Activated naive CD8-positive, alpha-beta T cell treated with anti-CD3 and anti-CD28 coated beads, Interleukin-2, amount 10 ng/mL, durations not matched to agents 7 days and 5 days (primary cell): ENCODE data around the gene SLK. TPM values are rescaled to one million over a fixed set of nuclear protein-coding genes. Genes with fewer than 3 reads are reported as not detected.

ENCODE experiments used
- ATAC-seq: fragments of 150-1000 bp; cut with Tn5 transposase; one replicate; pipeline ENCODE4 v1.10.0; 2021; ENCODE audit warnings: low read depth, moderate library complexity
- POLR2A ChIA-PET: fragments of 350-600 bp; sonication (Branson Sonifier 250); formaldehyde crosslinking; loops from one replicate; lab custom pipeline; 2021; ENCODE audit warnings: antibody characterized with exemption; lab: Charles Lee
- DNase-seq: peaks from one replicate; pipeline ENCODE4 v3.0.0; 2021
- H3K27ac Mint-ChIP-seq: one replicate; pipeline ENCODE4 v1.8.0; 2022; ENCODE audit warnings: mild to moderate bottlenecking, mixed read lengths
- H3K27me3 Mint-ChIP-seq: one replicate; pipeline ENCODE4 v1.8.0; 2022; ENCODE audit warnings: mild to moderate bottlenecking, moderate library complexity, mixed read lengths
- H3K36me3 Mint-ChIP-seq: one replicate; pipeline ENCODE4 v1.8.0; 2021; ENCODE audit warnings: mild to moderate bottlenecking, mixed read lengths
- H3K4me1 Mint-ChIP-seq: one replicate; pipeline ENCODE4 v1.8.0; 2021; ENCODE audit warnings: mixed read lengths
- H3K4me3 Mint-ChIP-seq: one replicate; pipeline ENCODE4 v1.8.0; 2022; ENCODE audit warnings: mild to moderate bottlenecking, moderate library complexity, mixed read lengths
- H3K9me3 Mint-ChIP-seq: one replicate; pipeline ENCODE4 v1.8.0; 2021; ENCODE audit warnings: mixed read lengths
- total RNA-seq, 2 experiments: library from RNA; stranded (reverse); gene quantifications; one replicate each; pipeline ENCODE4 v1.2.3, GENCODE V29; 2021

SLK gene
- total RNA-seq, 2 experiments from 2014 or later: 37.9 to 38.4 TPM

- Mint-ChIP-seq H3K36me3 (peaks cover 8% of the 10 kb centered on the region), H3K27me3 (no peaks in the 10 kb centered on the region), H3K27ac (no peak overlapping the region), H3K4me1 (peaks cover 2% of the 10 kb centered on the region), H3K4me3 (no peak overlapping the region), H3K9me3 (no peaks in the 10 kb centered on the region)
- POLR2A ChIA-PET: no interaction called here
- no peak for ATAC-seq
- DNase-seq: no peak
These were observed 67.0 kb downstream of the SLK start for GRCh38 chr10:104033966-104034365.

- no peak for DNase-seq
- ATAC-seq: no peak
- H3K36me3 Mint-ChIP-seq: peaks cover 5% of the 10 kb centered on the region
- no peak overlapping the region for H3K27ac Mint-ChIP-seq
- POLR2A ChIA-PET: no interaction called here
- H3K27me3 Mint-ChIP-seq: no peaks in the 10 kb centered on the region
- H3K9me3 Mint-ChIP-seq: no peaks in the 10 kb centered on the region
- peaks cover 2% of the 10 kb centered on the region for H3K4me1 Mint-ChIP-seq
- H3K4me3 Mint-ChIP-seq: no peak overlapping the region
These were observed 67.7 kb downstream of the SLK start for GRCh38 chr10:104034401-104035193.

DNA sequence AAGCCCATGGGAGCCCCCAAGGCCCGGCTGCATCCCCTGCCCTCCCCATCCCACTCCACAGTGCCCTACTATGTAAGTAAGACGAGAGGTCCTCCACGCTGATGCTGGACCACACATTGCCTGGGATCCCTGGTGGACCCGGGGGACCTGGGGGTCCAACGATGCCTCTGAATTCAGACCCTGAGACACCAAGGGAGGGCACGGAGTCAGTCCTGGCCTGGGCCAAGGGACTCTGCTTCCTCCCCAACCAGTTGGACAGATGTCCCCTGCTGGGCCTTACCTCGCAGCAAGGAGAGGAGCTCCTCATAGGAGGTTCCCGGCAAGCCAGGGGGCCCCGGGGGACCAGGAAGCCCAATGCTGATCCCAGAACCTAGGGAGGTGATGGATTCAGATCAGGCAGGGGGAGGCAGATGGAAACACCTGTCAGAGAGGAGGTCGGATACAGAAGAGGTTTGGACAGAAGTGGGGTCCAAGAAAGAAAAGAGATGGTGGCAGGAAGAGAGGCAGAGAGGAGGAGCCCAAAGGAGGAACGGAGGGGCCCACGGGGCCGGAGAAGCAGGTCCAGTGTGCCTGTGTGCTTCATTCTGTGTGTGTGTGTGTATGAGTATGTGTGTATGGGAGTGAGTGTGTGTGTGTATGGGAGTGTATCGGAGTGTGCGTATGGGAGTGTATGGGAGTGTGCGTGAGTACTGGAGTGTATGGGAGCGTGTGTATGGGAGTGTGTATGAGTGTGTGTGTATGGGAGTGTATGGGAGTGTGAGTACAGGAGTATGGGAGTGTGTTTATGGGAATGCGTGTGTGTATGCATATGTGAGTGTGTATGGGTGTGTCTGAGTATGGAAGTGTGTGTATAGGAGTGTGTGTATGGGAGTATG, 68.5 kb downstream of the SLK start:
- Mint-ChIP-seq H3K4me1 (peaks cover 2% of the 10 kb centered on the region), H3K9me3 (no peaks in the 10 kb centered on the region), H3K4me3 (no peak overlapping the region), H3K27me3 (no peaks in the 10 kb centered on the region), H3K36me3 (peaks cover 4% of the 10 kb centered on the region), H3K27ac (peak overlapping the region; percentile 39)
- POLR2A ChIA-PET: no interaction called here
- DNase-seq (no peak), ATAC-seq (no peak)

- DNase-seq (no peak), ATAC-seq (no peak)
- H3K4me3 Mint-ChIP-seq: no peak overlapping the region
These were observed 69.1 kb downstream of the SLK start for GRCh38 chr10:104036069-104036384.

GRCh38 chr10:104036518-104037260, 69.7 kb downstream of the SLK start:
- Mint-ChIP-seq H3K36me3 (peaks cover under 1% of the 10 kb centered on the region), H3K9me3 (no peaks in the 10 kb centered on the region), H3K4me3 (no peak overlapping the region), H3K27ac (no peak overlapping the region), H3K27me3 (no peaks in the 10 kb centered on the region), H3K4me1 (no peaks in the 10 kb centered on the region)
- ATAC-seq (no peak), DNase-seq (no peak)
- POLR2A ChIA-PET: no interaction called here

More at GRCh38 chr10:104036069-104036384, 69.1 kb downstream of the SLK start:
- no peaks in the 10 kb centered on the region for H3K27me3 Mint-ChIP-seq
- peaks cover 4% of the 10 kb centered on the region for H3K36me3 Mint-ChIP-seq
- H3K27ac Mint-ChIP-seq: no peak overlapping the region
- POLR2A ChIA-PET: no interaction called here
- H3K4me1 Mint-ChIP-seq: peaks cover 2% of the 10 kb centered on the region
- H3K9me3 Mint-ChIP-seq: no peaks in the 10 kb centered on the region

DNA sequence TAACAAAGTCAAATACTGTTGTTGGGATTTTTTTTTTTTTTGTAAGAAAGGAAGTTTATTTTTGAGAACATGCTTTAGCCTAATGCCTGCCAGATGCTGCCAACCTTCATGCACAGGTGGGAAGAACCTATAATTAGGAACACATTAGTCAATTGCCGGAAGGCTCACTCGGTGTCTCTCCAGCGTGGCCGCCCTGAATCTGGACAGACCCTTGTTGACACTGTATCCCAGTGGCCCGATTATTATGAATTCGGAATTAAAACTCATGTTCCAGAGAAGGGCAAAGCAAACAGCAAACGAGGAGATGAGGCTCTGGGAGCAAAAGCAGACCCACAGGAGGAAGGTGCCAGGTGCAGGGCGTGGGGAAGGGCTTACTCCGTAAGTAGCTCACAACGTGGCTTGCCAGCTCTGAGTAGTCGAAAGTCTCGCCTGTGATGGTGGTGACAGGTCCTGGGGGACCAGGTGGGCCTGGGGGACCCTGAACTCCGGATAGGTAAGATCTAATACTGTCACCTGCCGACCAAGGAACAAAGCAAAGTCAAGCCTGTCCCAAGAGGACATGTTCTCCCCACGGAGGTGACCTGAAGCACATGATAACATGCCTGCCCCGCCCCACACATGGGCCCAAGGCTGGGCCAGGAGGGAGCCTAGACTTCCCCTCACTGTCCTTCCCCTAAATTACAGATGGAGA, 70.5 kb downstream of the SLK start:
- H3K36me3 Mint-ChIP-seq: no peaks in the 10 kb centered on the region
- POLR2A ChIA-PET: interaction anchor here (1.6 kb wide), 1 partner anchor 84 kb away, joined by 3 read pairs; the partner anchor contains the start of gene SFR1
- DNase-seq (no peak), ATAC-seq (no peak)
- H3K27me3 Mint-ChIP-seq: no peaks in the 10 kb centered on the region
- no peaks in the 10 kb centered on the region for H3K9me3 Mint-ChIP-seq
- H3K27ac Mint-ChIP-seq: no peak overlapping the region
- no peak overlapping the region for H3K4me3 Mint-ChIP-seq
- H3K4me1 Mint-ChIP-seq: no peaks in the 10 kb centered on the region

- DNase-seq (no peak), ATAC-seq (no peak)
- Mint-ChIP-seq H3K27ac (no peak overlapping the region), H3K4me3 (no peak overlapping the region), H3K9me3 (no peaks in the 10 kb centered on the region), H3K4me1 (peaks cover under 1% of the 10 kb centered on the region), H3K27me3 (no peaks in the 10 kb centered on the region), H3K36me3 (no peaks in the 10 kb centered on the region)
- POLR2A ChIA-PET: interaction anchor here (1.6 kb wide), 1 partner anchor 83 kb away, joined by 3 read pairs; the partner anchor contains the start of gene SFR1
These were observed 71.6 kb downstream of the SLK start for GRCh38 chr10:104038537-104038936.

DNA sequence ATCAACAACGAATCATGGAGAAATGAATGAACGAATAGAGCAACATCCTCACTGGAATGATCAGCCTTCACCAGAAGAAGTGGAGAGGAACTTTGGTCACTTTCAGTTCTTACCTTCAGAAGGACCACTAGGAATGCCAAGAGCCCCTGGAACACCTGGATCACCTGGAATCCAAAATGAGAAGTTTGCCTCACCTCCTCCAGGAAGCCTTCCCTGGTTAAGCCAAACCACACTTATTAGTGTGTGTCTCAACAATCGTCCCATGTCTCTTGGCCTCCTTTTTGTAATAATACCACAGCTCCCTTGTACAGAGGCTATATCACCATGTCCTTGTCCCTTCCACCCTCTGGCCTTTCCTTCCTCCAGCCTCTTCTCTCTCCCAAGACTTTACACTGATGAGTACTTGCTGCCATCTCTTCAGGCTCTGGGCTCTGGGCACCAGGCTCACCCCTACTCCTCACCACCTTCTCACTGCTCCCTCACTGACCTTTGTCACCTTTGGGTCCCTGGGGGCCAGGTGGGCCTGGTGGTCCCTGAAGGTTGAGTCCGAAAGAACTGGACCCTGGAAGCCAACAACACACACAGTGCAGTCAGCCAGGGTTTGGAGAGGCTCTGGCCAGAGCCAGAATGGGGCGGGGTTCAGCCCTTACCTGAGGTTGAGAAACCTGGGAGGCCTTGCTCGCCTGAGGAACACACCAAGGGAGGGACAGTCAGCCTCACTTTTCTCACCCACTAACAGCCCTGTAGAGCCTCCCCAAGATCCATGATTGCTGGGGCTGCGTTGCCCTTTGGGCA, 72.2 kb downstream of the SLK start:
- H3K36me3 Mint-ChIP-seq: no peaks in the 10 kb centered on the region

DNA sequence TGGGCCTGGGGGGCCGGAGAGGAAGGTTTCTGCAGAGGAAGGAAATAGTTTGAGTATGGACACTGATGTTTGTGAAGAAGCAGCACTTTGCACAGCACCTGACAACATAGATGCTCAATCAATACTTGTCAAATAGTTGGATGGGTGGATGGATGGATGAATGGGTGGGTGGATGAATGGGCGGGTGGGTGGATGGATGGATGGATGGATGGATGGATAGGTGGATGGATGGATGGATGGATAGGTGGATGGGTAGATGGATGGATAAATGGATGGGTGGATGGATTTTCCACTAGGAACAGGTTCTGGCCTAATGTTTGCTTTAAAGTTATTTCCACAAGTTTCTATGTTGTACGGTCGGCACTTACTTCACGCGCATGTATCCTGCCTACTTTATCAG, 73.4 kb downstream of the SLK start:
- peaks cover 2% of the 10 kb centered on the region for H3K4me1 Mint-ChIP-seq
- no peak overlapping the region for H3K27ac Mint-ChIP-seq
- ATAC-seq (no peak), DNase-seq (no peak)
- H3K9me3 Mint-ChIP-seq: no peaks in the 10 kb centered on the region
- no peaks in the 10 kb centered on the region for H3K27me3 Mint-ChIP-seq
- no peak overlapping the region for H3K4me3 Mint-ChIP-seq
- H3K36me3 Mint-ChIP-seq: no peaks in the 10 kb centered on the region
- POLR2A ChIA-PET: no interaction called here

More for the DNA sequence above, 72.2 kb downstream of the SLK start:
- Mint-ChIP-seq H3K27me3 (no peaks in the 10 kb centered on the region), H3K27ac (no peak overlapping the region), H3K4me1 (peaks cover 2% of the 10 kb centered on the region), H3K4me3 (no peak overlapping the region), H3K9me3 (no peaks in the 10 kb centered on the region)
- ATAC-seq (no peak), DNase-seq (no peak)
- POLR2A ChIA-PET: interaction anchor here (1.6 kb wide), 1 partner anchor 83 kb away, joined by 3 read pairs; the partner anchor contains the start of gene SFR1

- Mint-ChIP-seq H3K27me3 (no peaks in the 10 kb centered on the region), H3K4me1 (peaks cover 2% of the 10 kb centered on the region), H3K27ac (no peak overlapping the region), H3K4me3 (no peak overlapping the region), H3K36me3 (no peaks in the 10 kb centered on the region), H3K9me3 (no peaks in the 10 kb centered on the region)
- DNase-seq (no peak), ATAC-seq (no peak)
- POLR2A ChIA-PET: no interaction called here
These were observed 74.2 kb downstream of the SLK start for GRCh38 chr10:104040862-104041789.

GRCh38 chr10:104041891-104042535, 75.1 kb downstream of the SLK start:
- no peak overlapping the region for H3K4me3 Mint-ChIP-seq
- no peaks in the 10 kb centered on the region for H3K36me3 Mint-ChIP-seq
- peaks cover 2% of the 10 kb centered on the region for H3K4me1 Mint-ChIP-seq
- H3K27me3 Mint-ChIP-seq: peaks cover 2% of the 10 kb centered on the region
- no peak for DNase-seq
- no peak overlapping the region for H3K27ac Mint-ChIP-seq
- no peak for ATAC-seq
- H3K9me3 Mint-ChIP-seq: no peaks in the 10 kb centered on the region
- POLR2A ChIA-PET: no interaction called here
